Activated CD8-positive, alpha-beta memory T cell treated with anti-CD3 and anti-CD28 coated beads, Interleukin-2, amount 50 U/mL, for 48 hours (primary cell): ENCODE measurements around the gene MYEF2.

ENCODE experiments used
- DNase-seq: peaks from one replicate; pipeline ENCODE4 v3.0.0-alpha.2; 2020

The MYEF2 gene

DNA sequence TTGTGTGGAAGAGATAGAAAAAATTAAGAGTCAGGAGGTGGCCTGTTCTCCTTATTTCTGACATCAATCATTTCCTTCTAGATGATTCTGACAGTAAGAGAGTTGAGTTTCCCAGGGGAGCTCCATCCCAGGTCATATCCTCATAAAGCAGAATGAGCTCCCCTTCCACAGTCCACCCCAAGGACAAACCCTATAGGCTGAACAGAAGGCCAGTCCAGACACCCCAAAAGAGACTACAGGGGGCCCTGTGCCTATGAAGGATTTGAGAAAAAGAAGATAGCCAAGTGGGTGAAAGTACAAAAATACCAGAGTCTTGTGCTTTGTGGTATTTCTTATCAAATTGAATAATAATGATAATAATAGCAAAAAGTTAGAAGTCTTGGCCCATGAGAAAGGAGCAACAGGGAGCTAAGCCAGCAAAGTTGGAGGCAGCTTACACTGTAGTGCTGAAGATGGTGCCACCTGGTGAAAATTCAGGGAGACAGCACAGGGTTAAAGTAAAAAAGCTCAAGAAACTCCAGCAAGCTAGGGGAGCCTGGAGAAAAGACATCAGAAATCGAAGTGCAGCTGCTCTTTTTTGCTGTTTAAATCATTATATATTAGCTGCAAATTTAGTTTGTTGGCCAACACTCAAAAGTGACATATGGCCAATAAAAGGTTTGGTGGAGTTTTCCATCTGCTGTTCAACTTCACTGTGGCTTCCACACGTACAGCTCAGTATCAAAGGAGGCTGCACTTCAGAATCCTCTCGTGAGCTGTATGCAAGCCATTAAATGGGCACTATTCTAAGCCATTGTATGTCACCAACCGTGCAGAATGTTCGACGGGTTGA, 93.1 kb downstream of the MYEF2 start:
- DNase-seq, result no peak
